SU-DHL-6 (cell line): Measurements from ENCODE around the gene JADE2.

Source experiments
- EZH2phosphoT487 ChIP-seq: fragments of 200-600 bp; sonication (generic), shearing (Covaris generic); conservative IDR thresholded peaks from 2 replicates; pipeline ENCODE4 v1.6.1; 2018; ENCODE audit warnings: mild to moderate bottlenecking, antibody characterized with exemption, low read length, moderate library complexity, mixed read lengths
- TF ChIP-seq, protein P1 (sequence below): fragments of 200-600 bp; sonication (generic); IDR thresholded peaks from one replicate; pipeline ENCODE4 v1.5.1; 2017; ENCODE audit warnings: antibody characterized with exemption, mild to moderate bottlenecking, low read length, moderate library complexity; ENCODE audit not compliant: insufficient read depth, poor library complexity, severe bottlenecking

DNA sequence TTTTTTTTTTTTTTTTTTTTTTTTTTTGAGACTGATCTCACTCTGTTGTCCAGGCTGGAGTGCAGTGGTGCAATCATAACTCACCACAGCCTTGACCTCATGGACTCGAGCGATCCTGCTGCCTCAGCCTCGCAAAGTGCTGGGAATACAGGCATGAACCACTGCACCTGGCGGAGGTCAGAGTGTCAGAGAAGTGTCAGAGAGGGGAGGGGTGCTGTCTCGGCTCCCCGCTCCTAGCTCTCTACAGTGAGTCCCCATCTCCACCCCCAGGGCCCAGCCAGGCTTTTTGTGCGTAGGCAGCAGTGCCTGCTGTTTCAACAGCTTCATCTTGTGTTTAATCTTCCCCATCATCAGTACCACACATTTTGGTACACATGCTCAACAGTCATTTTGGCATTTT, 68.9 kb downstream of the JADE2 start:
- TF ChIP-seq EZH2phosphoT487: no peak
- TF ChIP-seq, protein P1, sequence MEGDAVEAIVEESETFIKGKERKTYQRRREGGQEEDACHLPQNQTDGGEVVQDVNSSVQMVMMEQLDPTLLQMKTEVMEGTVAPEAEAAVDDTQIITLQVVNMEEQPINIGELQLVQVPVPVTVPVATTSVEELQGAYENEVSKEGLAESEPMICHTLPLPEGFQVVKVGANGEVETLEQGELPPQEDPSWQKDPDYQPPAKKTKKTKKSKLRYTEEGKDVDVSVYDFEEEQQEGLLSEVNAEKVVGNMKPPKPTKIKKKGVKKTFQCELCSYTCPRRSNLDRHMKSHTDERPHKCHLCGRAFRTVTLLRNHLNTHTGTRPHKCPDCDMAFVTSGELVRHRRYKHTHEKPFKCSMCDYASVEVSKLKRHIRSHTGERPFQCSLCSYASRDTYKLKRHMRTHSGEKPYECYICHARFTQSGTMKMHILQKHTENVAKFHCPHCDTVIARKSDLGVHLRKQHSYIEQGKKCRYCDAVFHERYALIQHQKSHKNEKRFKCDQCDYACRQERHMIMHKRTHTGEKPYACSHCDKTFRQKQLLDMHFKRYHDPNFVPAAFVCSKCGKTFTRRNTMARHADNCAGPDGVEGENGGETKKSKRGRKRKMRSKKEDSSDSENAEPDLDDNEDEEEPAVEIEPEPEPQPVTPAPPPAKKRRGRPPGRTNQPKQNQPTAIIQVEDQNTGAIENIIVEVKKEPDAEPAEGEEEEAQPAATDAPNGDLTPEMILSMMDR: no peak
